Stimulated activated CD4-positive, alpha-beta T cell treated with anti-CD3 and anti-CD28 coated beads, Interleukin-2, amount 100 ng/mL, for 48 hours (primary cell): ENCODE results near the gene DDX5.
"Not testable (repeated sequence)": the region's sequence is repeated elsewhere in the genome, so short reads cannot be mapped to it uniquely, and the experiment has no call there.

Experiments used
- DNase-seq, 2 donors: peaks; one replicate each; pipeline ENCODE4 v3.0.0-alpha.2; 2020

The DDX5 gene

GRCh38 chr17:64491034-64491860, 14.8 kb downstream of the DDX5 start:
- peak; percentile 42 to 47 for DNase-seq

GRCh38 chr17:64488301-64488700, 17.8 kb downstream of the DDX5 start:
- DNase-seq: no peak

- no peak for DNase-seq
These were observed 21.7 kb downstream of the DDX5 start for GRCh38 chr17:64484380-64484779.

GRCh38 chr17:64480951-64481350, 25.1 kb downstream of the DDX5 start:
- no peak for DNase-seq

GRCh38 chr17:64477849-64478248, 28.2 kb downstream of the DDX5 start:
- DNase-seq: no peak

- DNase-seq: no peak
These were observed 33.5 kb downstream of the DDX5 start for GRCh38 chr17:64472564-64472963.

GRCh38 chr17:64471440-64471839, 34.6 kb downstream of the DDX5 start:
- DNase-seq: no peak

GRCh38 chr17:64470625-64471024, 35.5 kb downstream of the DDX5 start:
- no peak for DNase-seq

- DNase-seq: not testable (repeated sequence)
These were observed 39.3 kb downstream of the DDX5 start for GRCh38 chr17:64466834-64467233.

GRCh38 chr17:64466019-64466735, 39.9 kb downstream of the DDX5 start:
- no peak for DNase-seq

GRCh38 chr17:64461788-64462187, 44.3 kb downstream of the DDX5 start:
- DNase-seq: no peak

- no peak for DNase-seq
These were observed 45.1 kb downstream of the DDX5 start for GRCh38 chr17:64460955-64461354.

- not testable (repeated sequence) for DNase-seq
These were observed 46.3 kb downstream of the DDX5 start for GRCh38 chr17:64459818-64460217.

- no peak for DNase-seq
These were observed 46.8 kb downstream of the DDX5 start for GRCh38 chr17:64459284-64459747.

GRCh38 chr17:64458756-64459155, 47.3 kb downstream of the DDX5 start:
- no peak for DNase-seq

GRCh38 chr17:64457156-64457555, 48.9 kb downstream of the DDX5 start:
- no peak for DNase-seq

GRCh38 chr17:64455993-64456885, 49.9 kb downstream of the DDX5 start:
- no peak for DNase-seq

GRCh38 chr17:64449545-64449944, 56.5 kb downstream of the DDX5 start:
- no peak for DNase-seq

- DNase-seq: no peak
These were observed 57.2 kb downstream of the DDX5 start, which contains the start of gene MILR1 for GRCh38 chr17:64448665-64449512. MILR1 (plus strand) TSS chr17:64449115; CDS start chr17:64449169, 54 bp downstream.
